Measurements from ENCODE around the gene ADAMTSL2.
"Not testable (repeated sequence)": the region's sequence is repeated elsewhere in the genome, so short reads cannot be mapped to it uniquely, and the experiment has no call there.

The ADAMTSL2 gene

GRCh38 chr9:133562611-133563290 lies 28.2 kb downstream of the ADAMTSL2 start:
- TF ChIP-seq, protein P1, sequence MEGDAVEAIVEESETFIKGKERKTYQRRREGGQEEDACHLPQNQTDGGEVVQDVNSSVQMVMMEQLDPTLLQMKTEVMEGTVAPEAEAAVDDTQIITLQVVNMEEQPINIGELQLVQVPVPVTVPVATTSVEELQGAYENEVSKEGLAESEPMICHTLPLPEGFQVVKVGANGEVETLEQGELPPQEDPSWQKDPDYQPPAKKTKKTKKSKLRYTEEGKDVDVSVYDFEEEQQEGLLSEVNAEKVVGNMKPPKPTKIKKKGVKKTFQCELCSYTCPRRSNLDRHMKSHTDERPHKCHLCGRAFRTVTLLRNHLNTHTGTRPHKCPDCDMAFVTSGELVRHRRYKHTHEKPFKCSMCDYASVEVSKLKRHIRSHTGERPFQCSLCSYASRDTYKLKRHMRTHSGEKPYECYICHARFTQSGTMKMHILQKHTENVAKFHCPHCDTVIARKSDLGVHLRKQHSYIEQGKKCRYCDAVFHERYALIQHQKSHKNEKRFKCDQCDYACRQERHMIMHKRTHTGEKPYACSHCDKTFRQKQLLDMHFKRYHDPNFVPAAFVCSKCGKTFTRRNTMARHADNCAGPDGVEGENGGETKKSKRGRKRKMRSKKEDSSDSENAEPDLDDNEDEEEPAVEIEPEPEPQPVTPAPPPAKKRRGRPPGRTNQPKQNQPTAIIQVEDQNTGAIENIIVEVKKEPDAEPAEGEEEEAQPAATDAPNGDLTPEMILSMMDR (conservative IDR thresholded peaks at IDR 0.05; ENCODE audit: low read depth, low read length) = no peak
- H3K4me3 ChIP-seq (ENCODE audit: low read length) = no peak overlapping the region
- DNase-seq (ENCODE audit: low read depth) = no peak

- TF ChIP-seq, protein P1 (conservative IDR thresholded peaks at IDR 0.05; ENCODE audit: low read depth, low read length) = no peak
- no peak for DNase-seq (ENCODE audit: low read depth)
Measured at GRCh38 chr9:133563291-133563796, 28.8 kb downstream of the ADAMTSL2 start.

GRCh38 chr9:133563814-133564213 lies 29.3 kb downstream of the ADAMTSL2 start:
- H3K4me3 ChIP-seq (ENCODE audit: low read length); DNase-seq (ENCODE audit: low read depth): not testable (repeated sequence)

More at GRCh38 chr9:133563291-133563796, 28.8 kb downstream of the ADAMTSL2 start:
- no peak overlapping the region for H3K4me3 ChIP-seq (ENCODE audit: low read length)

DNA sequence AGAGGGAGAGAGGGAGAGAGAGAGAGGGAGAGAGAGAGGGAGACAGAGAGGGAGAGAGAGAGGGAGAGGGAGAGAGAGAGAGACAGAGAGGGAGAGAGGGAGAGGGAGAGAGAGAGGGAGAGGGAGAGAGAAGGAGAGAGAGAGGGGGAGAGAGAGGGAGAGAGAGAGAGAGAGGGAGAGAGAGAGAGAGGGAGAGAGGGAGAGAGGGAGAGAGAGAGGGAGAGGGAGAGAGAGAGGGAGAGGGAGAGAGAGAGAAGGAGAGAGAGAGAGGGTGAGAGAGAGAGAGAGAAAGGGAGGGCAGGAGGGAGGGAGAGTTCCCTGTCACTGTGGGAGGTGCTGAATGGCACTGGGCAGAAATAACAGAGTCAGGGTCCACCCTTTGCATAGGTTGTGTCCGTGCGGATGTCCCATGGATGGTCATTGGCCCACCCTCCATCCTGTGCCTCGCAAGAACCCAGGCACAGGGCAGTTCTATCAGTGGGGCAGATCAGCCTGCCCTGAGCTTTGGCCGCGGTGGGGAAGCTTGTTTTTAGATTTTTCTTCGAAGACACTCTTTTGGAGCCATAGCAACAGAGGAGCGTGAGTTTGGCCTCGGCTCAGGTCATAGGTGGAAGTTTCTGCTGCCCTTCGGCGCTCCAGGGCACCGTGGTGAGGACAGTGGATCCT lies 30.1 kb downstream of the ADAMTSL2 start:
- no peak overlapping the region for H3K4me3 ChIP-seq (ENCODE audit: low read length)
- DNase-seq (ENCODE audit: low read depth) = no peak
- TF ChIP-seq, protein P1 (conservative IDR thresholded peaks at IDR 0.05; ENCODE audit: low read depth, low read length) = no peak

GRCh38 chr9:133566382-133566781 lies 31.9 kb downstream of the ADAMTSL2 start:
- no peak for DNase-seq (ENCODE audit: low read depth)
- TF ChIP-seq, protein P1 (conservative IDR thresholded peaks at IDR 0.05; ENCODE audit: low read depth, low read length) = no peak
- no peak overlapping the region for H3K4me3 ChIP-seq (ENCODE audit: low read length)

GRCh38 chr9:133566817-133567216 lies 32.3 kb downstream of the ADAMTSL2 start:
- DNase-seq (ENCODE audit: low read depth) = no peak
- no peak overlapping the region for H3K4me3 ChIP-seq (ENCODE audit: low read length)
- TF ChIP-seq, protein P1 (conservative IDR thresholded peaks at IDR 0.05; ENCODE audit: low read depth, low read length) = no peak

- DNase-seq (ENCODE audit: low read depth) = no peak
Measured at GRCh38 chr9:133568186-133568585, 33.7 kb downstream of the ADAMTSL2 start.

More at GRCh38 chr9:133568186-133568585, 33.7 kb downstream of the ADAMTSL2 start:
- H3K4me3 ChIP-seq (ENCODE audit: low read length) = no peak overlapping the region
- TF ChIP-seq, protein P1 (conservative IDR thresholded peaks at IDR 0.05; ENCODE audit: low read depth, low read length) = no peak

Data from retinal pigment epithelial cell (primary cell).